ENCODE results near the gene LDLR. TPM values are rescaled to one million over a fixed set of nuclear protein-coding genes. Genes with fewer than 3 reads are reported as not detected.
"Not testable (repeated sequence)": the region's sequence is repeated elsewhere in the genome, so short reads cannot be mapped to it uniquely, and the experiment has no call there.

The LDLR gene
- total RNA-seq, 1 donor from 2014 or later = 39.3 TPM

DNA sequence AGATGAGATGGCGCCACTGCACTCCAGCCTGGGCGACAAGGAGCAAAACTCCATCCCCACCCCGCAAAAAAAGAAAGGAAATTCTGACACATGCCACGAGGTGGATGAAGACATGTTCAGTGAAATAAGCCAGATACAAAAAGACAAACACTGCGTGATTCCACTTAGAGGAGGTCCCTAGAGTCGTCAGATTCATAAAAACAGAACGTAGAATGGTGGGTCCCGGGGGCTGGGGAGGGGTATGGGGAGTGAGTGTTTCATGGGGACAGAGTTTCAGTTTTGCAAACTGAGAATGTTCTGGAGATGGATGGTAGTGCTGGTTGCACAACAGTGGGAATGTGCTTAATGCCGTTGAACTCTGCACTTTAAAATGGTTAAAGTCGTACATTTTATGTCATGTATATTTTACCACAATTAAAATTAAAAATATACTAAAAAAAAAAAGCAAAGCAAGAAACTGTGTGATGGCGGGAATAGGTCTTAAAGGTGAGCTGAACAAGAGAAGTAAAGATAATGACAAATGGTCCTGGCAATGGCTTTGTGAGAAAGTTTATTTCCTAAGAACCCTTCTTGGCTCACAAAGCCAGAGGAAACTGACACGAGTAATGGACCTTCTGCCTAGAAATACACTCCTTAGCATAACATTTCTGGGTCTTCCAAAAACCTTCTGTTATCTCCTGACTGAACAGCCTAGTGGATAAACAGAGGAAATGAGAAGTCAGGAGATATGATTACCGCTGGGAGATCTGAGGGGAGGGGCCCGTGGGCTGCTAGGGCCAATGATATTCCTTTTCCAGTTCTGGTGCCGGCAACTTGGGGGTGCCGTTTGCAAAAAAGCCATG, 70.6 kb downstream of the LDLR start:
- H3K9ac ChIP-seq = no peak overlapping the region
- Mint-ChIP-seq H3K27ac (no peak overlapping the region), H3K4me3 (no peak overlapping the region), H3K4me1 (peaks cover 4% of the 10 kb centered on the region), H3K27me3 (ENCODE audit: insufficient read depth, low read depth) (peaks cover 3% of the 10 kb centered on the region), H3K36me3 (no peaks in the 10 kb centered on the region), H3K9me3 (no peaks in the 10 kb centered on the region)
- H3K27ac ChIP-seq = no peak overlapping the region
- no peaks in the 10 kb centered on the region for H3K9me3 ChIP-seq (ENCODE audit: low read depth)
- H3K79me2 ChIP-seq (ENCODE audit: low read depth) = peaks cover 8% of the 10 kb centered on the region
- no peak for TF ChIP-seq EZH2phosphoT487 (IDR thresholded peaks at IDR 0.05)
- no peak for TF ChIP-seq EZH2 (IDR thresholded peaks at IDR 0.05)
- TF ChIP-seq CTCF (IDR thresholded peaks at IDR 0.05) = no peak
- H3K4me2 ChIP-seq = no peak overlapping the region
- no peaks in the 10 kb centered on the region for H4K20me1 ChIP-seq (ENCODE audit: low read depth)
- no peak overlapping the region for H2AFZ ChIP-seq (replicated peaks)
- H3K4me3 ChIP-seq = no peak overlapping the region
- DNase-seq (ENCODE audit: low spot score) = no peak
- H3K4me1 ChIP-seq = peaks cover under 1% of the 10 kb centered on the region
- no peaks in the 10 kb centered on the region for H3K27me3 ChIP-seq
- H3F3A ChIP-seq (ENCODE audit: low read depth) = peaks cover under 1% of the 10 kb centered on the region
- no peaks in the 10 kb centered on the region for H3K36me3 ChIP-seq

DNA sequence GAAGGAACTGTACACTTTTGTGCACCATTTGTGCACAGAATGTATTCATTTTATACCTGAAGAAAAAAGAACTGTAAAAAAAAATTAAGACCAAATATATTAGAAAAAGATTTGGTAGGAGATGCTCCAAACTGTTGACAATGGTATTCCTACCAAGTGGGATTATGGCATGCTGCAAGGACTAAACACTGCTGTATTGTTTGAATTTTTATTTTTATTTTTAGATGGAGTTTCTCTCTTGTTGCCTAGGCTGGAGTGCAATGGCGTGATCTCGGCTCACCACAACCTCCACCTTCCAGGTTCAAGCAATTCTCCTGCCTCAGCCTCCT, 71.1 kb downstream of the LDLR start:
- H3K9me3 Mint-ChIP-seq; H3K4me3 ChIP-seq; DNase-seq (ENCODE audit: low spot score); H3K27me3 Mint-ChIP-seq (ENCODE audit: insufficient read depth, low read depth); H3K4me1 Mint-ChIP-seq; H2AFZ ChIP-seq (replicated peaks); H3K4me3 Mint-ChIP-seq; H3K9ac ChIP-seq; H3K36me3 ChIP-seq; H3F3A ChIP-seq (ENCODE audit: low read depth); H3K4me2 ChIP-seq; H3K36me3 Mint-ChIP-seq; H3K9me3 ChIP-seq (ENCODE audit: low read depth); H3K27ac Mint-ChIP-seq; H3K4me1 ChIP-seq; H3K27ac ChIP-seq; H4K20me1 ChIP-seq (ENCODE audit: low read depth); H3K79me2 ChIP-seq (ENCODE audit: low read depth); H3K27me3 ChIP-seq: not testable (repeated sequence)

DNA sequence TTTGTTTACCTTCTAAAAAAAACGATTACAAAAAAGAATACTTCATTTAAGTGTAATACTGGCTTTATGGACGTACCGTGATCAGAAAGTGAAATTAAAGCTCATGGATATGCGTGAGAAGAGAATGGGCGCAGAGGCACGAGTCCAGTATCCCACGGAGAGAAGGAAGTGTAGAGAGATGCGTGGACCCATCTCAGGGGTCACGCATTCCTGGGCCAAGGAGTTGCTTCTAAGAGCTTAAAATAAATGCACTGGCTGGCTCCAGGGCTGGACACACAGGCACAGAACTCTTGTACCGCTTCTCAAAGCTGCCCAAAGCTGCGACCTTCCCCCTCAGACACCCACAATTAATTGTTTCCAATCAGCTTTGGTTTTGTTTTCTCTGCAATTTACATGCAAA, 75.0 kb downstream of the LDLR start:
- Histone ChIP-seq H4K20me1 (ENCODE audit: low read depth) (no peaks in the 10 kb centered on the region), H3K27me3 (no peaks in the 10 kb centered on the region), H3F3A (ENCODE audit: low read depth) (peaks cover 3% of the 10 kb centered on the region), H3K79me2 (ENCODE audit: low read depth) (no peaks in the 10 kb centered on the region), H3K9me3 (ENCODE audit: low read depth) (no peaks in the 10 kb centered on the region), H3K4me2 (no peak overlapping the region), H3K9ac (no peak overlapping the region), H3K4me1 (no peaks in the 10 kb centered on the region), H3K4me3 (no peak overlapping the region), H2AFZ (replicated peaks) (no peak overlapping the region), H3K36me3 (no peaks in the 10 kb centered on the region), H3K27ac (no peak overlapping the region)
- no peak overlapping the region for H3K27ac Mint-ChIP-seq
- no peak for DNase-seq (ENCODE audit: low spot score)
- no peak overlapping the region for H3K4me3 Mint-ChIP-seq
- H3K9me3 Mint-ChIP-seq = no peaks in the 10 kb centered on the region
- H3K36me3 Mint-ChIP-seq = peaks cover 5% of the 10 kb centered on the region
- H3K4me1 Mint-ChIP-seq = no peaks in the 10 kb centered on the region
- TF ChIP-seq EZH2phosphoT487 (IDR thresholded peaks at IDR 0.05) (no peak), EZH2 (IDR thresholded peaks at IDR 0.05) (no peak), CTCF (IDR thresholded peaks at IDR 0.05) (no peak)
- no peaks in the 10 kb centered on the region for H3K27me3 Mint-ChIP-seq (ENCODE audit: insufficient read depth, low read depth)

DNA sequence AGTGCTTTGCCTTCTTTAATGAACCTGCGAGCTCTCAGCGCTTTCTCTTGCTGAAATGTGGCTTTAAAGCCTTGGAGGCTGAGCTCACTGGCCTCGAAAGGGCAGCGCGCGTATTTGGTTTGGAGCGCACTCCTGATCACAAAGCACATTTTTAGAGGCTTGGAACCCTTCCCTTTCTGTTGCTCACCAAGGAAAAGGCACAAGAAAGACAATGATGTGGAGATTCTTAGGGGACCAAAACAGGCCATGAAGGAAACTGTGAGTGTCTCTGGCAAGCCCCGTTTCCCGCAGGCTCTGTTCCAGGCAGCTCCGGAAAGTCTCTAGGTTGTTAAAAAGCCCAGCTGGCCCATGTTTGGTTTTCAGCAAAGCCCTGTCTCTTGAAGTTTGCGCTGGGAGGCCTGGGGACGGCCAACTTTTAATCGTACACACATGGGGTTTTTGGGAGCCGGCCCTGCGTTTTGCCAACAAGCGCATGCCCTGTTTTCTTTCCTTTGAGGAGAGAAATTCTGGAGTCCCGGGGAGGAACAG, 75.7 kb downstream of the LDLR start:
- peaks cover 6% of the 10 kb centered on the region for H3K36me3 Mint-ChIP-seq
- peak overlapping the region; percentile 53 for H3K27ac Mint-ChIP-seq
- Histone ChIP-seq H2AFZ (replicated peaks) (no peak overlapping the region), H3K9me3 (ENCODE audit: low read depth) (no peaks in the 10 kb centered on the region), H3K4me2 (no peak overlapping the region), H4K20me1 (ENCODE audit: low read depth) (no peaks in the 10 kb centered on the region), H3K9ac (no peak overlapping the region), H3K36me3 (no peaks in the 10 kb centered on the region), H3K79me2 (ENCODE audit: low read depth) (no peaks in the 10 kb centered on the region), H3K27me3 (no peaks in the 10 kb centered on the region), H3K27ac (peak overlapping the region; percentile 69), H3K4me1 (no peaks in the 10 kb centered on the region), H3F3A (ENCODE audit: low read depth) (peaks cover 3% of the 10 kb centered on the region), H3K4me3 (no peak overlapping the region)
- no peaks in the 10 kb centered on the region for H3K4me1 Mint-ChIP-seq
- H3K27me3 Mint-ChIP-seq (ENCODE audit: insufficient read depth, low read depth) = no peaks in the 10 kb centered on the region
- no peak for TF ChIP-seq CTCF (IDR thresholded peaks at IDR 0.05)
- TF ChIP-seq EZH2 (IDR thresholded peaks at IDR 0.05) = no peak
- TF ChIP-seq EZH2phosphoT487 (IDR thresholded peaks at IDR 0.05) = no peak
- DNase-seq (ENCODE audit: low spot score) = no peak
- H3K4me3 Mint-ChIP-seq = no peak overlapping the region
- no peaks in the 10 kb centered on the region for H3K9me3 Mint-ChIP-seq
